IMR-90 (cell line): ENCODE measurements around the gene RAPGEF1. TPM values are rescaled to one million over a fixed set of nuclear protein-coding genes. Genes with fewer than 3 reads are reported as not detected.

Source experiments
- ATAC-seq: fragments of 200-7000 bp; cut with Tn5 transposase; 2 replicates; pipeline ENCODE4 v1.9.1; 2020; ENCODE audit warnings: low read depth, mild to moderate bottlenecking, moderate library complexity
- BruUV-seq: library from RNA; stranded (reverse); fragments of 400-500 nt; replicated peaks from 2 replicates; lab custom pipeline; 2021; lab: Mats Ljungman, UMichigan
- CTCF ChIA-PET: fragments of 300-600 bp; formaldehyde crosslinking; extraction: SDS; loops from one replicate; lab custom pipeline; 2021; ENCODE audit warnings: antibody characterized with exemption; lab: Yijun Ruan, JAX
- POLR2A ChIA-PET: fragments of 300-600 bp; sonication (Branson Sonifier 250); formaldehyde crosslinking; loops from one replicate; lab custom pipeline; 2022; ENCODE audit warnings: antibody characterized with exemption; ENCODE audit not compliant: unreplicated experiment; lab: Charles Lee
- DNase-seq: peaks from one replicate; pipeline ENCODE4 v3.0.0; 2013
- H2AFZ ChIP-seq: replicated peaks from 2 replicates; pipeline ENCODE3; 2013; ENCODE audit warnings: low read length, mild to moderate bottlenecking; ENCODE audit not compliant: poor library complexity
- H2AK5ac ChIP-seq: 2 replicates; pipeline ENCODE4 v1.6.1; 2013; ENCODE audit warnings: low read depth, low read length, inconsistent platforms
- H2AK9ac ChIP-seq: replicated peaks from 2 replicates; pipeline ENCODE3; 2013; ENCODE audit warnings: mild to moderate bottlenecking, low read depth, low read length, moderate library complexity; ENCODE audit not compliant: poor library complexity
- H2BK120ac ChIP-seq: 2 replicates; pipeline ENCODE4 v1.6.1; 2013; ENCODE audit warnings: low read depth, low read length, inconsistent platforms
- H2BK15ac ChIP-seq: 3 replicates; pipeline ENCODE4 v1.6.1; 2013; ENCODE audit warnings: low read depth, low read length, inconsistent platforms
- H2BK20ac ChIP-seq: 2 replicates; pipeline ENCODE4 v1.6.1; 2013; ENCODE audit warnings: low read depth, mild to moderate bottlenecking, inconsistent platforms, low read length, moderate library complexity
- H2BK5ac ChIP-seq: 2 replicates; pipeline ENCODE4 v1.6.1; 2013; ENCODE audit warnings: mild to moderate bottlenecking, low read depth, low read length, inconsistent platforms; ENCODE audit not compliant: poor library complexity, severe bottlenecking
- H3K14ac ChIP-seq: replicated peaks from 2 replicates; pipeline ENCODE4 v1.6.1; 2013; ENCODE audit warnings: low read depth, low read length, inconsistent platforms
- H3K18ac ChIP-seq: 2 replicates; pipeline ENCODE4 v1.6.1; 2013; ENCODE audit warnings: low read depth, low read length, control low read depth
- H3K23ac ChIP-seq: 2 replicates; pipeline ENCODE4 v1.6.1; 2013; ENCODE audit warnings: low read depth, low read length, inconsistent platforms
- H3K27ac ChIP-seq: 2 replicates; pipeline ENCODE4 v1.5.1; 2013; ENCODE audit warnings: mild to moderate bottlenecking, control low read depth, low read length; ENCODE audit not compliant: insufficient read depth
- H3K27me3 ChIP-seq: 2 replicates; pipeline ENCODE4 v1.6.1; 2013; ENCODE audit warnings: low read length; ENCODE audit not compliant: control insufficient read depth, insufficient read depth
- H3K36me3 ChIP-seq: 2 replicates; pipeline ENCODE4 v1.6.1; 2013; ENCODE audit warnings: low read length, mixed read lengths; ENCODE audit not compliant: control insufficient read depth, insufficient read depth
- H3K4ac ChIP-seq: 2 replicates; pipeline ENCODE4 v1.6.1; 2013; ENCODE audit warnings: low read depth, low read length, inconsistent platforms
- H3K4me1 ChIP-seq: 2 replicates; pipeline ENCODE4 v1.6.1; 2013; ENCODE audit warnings: low read length, mixed read lengths; ENCODE audit not compliant: control insufficient read depth, insufficient read depth
- H3K4me2 ChIP-seq: 2 replicates; pipeline ENCODE4 v1.6.1; 2013; ENCODE audit warnings: low read depth, mild to moderate bottlenecking, control low read depth, low read length, moderate library complexity
- H3K4me3 ChIP-seq: 2 replicates; pipeline ENCODE4 v1.5.1; 2013; ENCODE audit warnings: low read depth, mild to moderate bottlenecking, control low read depth, low read length, moderate library complexity; ENCODE audit not compliant: insufficient read depth
- H3K56ac ChIP-seq: 2 replicates; pipeline ENCODE4 v1.6.1; 2013; ENCODE audit warnings: low read length, inconsistent platforms; ENCODE audit not compliant: insufficient read depth; ENCODE audit errors: extremely low read depth
- H3K79me1 ChIP-seq, 2 experiments: 2 replicates each; pipeline ENCODE4 v1.6.1; 2013; ENCODE audit warnings: low read length in 2 of 2, inconsistent platforms in 1 of 2, low read depth in 1 of 2
- H3K9ac ChIP-seq: 2 replicates; pipeline ENCODE4 v1.6.1; 2013; ENCODE audit warnings: low read depth, low read length, control low read depth
- H3K9me1 ChIP-seq: 2 replicates; pipeline ENCODE4 v1.6.1; 2013; ENCODE audit warnings: low read length, inconsistent platforms; ENCODE audit not compliant: insufficient read depth
- H3K9me3 ChIP-seq: 2 replicates; pipeline ENCODE4 v1.6.1; 2013; ENCODE audit warnings: low read length; ENCODE audit not compliant: control insufficient read depth, insufficient read depth
- H4K20me1 ChIP-seq: 2 replicates; pipeline ENCODE4 v1.6.1; 2013; ENCODE audit warnings: low read length, inconsistent platforms; ENCODE audit not compliant: insufficient read depth
- H4K5ac ChIP-seq: 2 replicates; pipeline ENCODE4 v1.6.1; 2013; ENCODE audit warnings: mild to moderate bottlenecking, low read depth, low read length, control low read depth
- H4K8ac ChIP-seq, 2 experiments: 2 replicates each; pipeline ENCODE4 v1.6.1; 2013; ENCODE audit warnings: low read depth in 2 of 2, low read length in 2 of 2, control low read depth in 1 of 2, inconsistent platforms in 1 of 2
- H4K91ac ChIP-seq: 2 replicates; pipeline ENCODE4 v1.6.1; 2013; ENCODE audit warnings: low read depth, low read length, inconsistent platforms; ENCODE audit not compliant: insufficient read depth
- CEBPB ChIP-seq: IDR thresholded peaks from 2 replicates; pipeline ENCODE4 v1.6.1; 2012; ENCODE audit warnings: low read depth, low read length, improper control_type of control experiment
- CHD1 ChIP-seq: IDR thresholded peaks from 2 replicates; pipeline ENCODE4 v1.6.1; 2012; ENCODE audit warnings: low read depth, low read length, improper control_type of control experiment
- NFE2L2 ChIP-seq: fragments of 150-350 bp; IDR thresholded peaks from 2 replicates; pipeline ENCODE4 v1.6.1; 2016; ENCODE audit warnings: low read depth, mild to moderate bottlenecking, low read length
- RFX5 ChIP-seq: IDR thresholded peaks from 2 replicates; pipeline ENCODE4 v1.8.0; 2012; ENCODE audit warnings: low read depth, mild to moderate bottlenecking, low read length, moderate library complexity
- USF2 ChIP-seq: fragments of 150-350 bp; IDR thresholded peaks from 2 replicates; pipeline ENCODE4 v1.6.1; 2017; ENCODE audit warnings: mild to moderate bottlenecking, antibody characterized with exemption, low read length, low read depth
- WGBS, 2 experiments: methylation state at CpG; one replicate each; pipeline versions ENCODE4 v1.1.5 to v1.1.7; 2013; ENCODE audit warnings: missing lambda C conversion rate in 2 of 2; ENCODE audit not compliant: insufficient read length in 1 of 2; ENCODE audit errors: extremely low coverage in 2 of 2; 5-methylcytosine and 5-hydroxymethylcytosine counted together
- dilution Hi-C: fragments of 300-500 bp; cut with HindIII; formaldehyde crosslinking; loops from one replicate; pipeline ENCODE4 v1.14.3; 2018; ENCODE audit warnings: low sequenced_read_pairs; ENCODE audit not compliant: unreplicated experiment
- in situ Hi-C: fragments of 300-500 bp; cut with MboI; formaldehyde crosslinking; loops from 3 replicates; pipeline ENCODE4 v1.14.3; 2019; ENCODE audit warnings: low sequenced_read_pairs, inconsistent platforms, mixed read lengths
- intact Hi-C: fragments of 100-400 bp; cut with micrococcal nuclease; formaldehyde crosslinking; loops from 2 replicates; pipeline ENCODE4 v1.10.0; 2022
- polyA plus RNA-seq, 3 experiments: library from polyadenylated mRNA; depleted of rRNA; stranded (reverse); fragments of >200 nt; gene quantifications; 2 replicates each; pipeline ENCODE4 v1.2.3, GENCODE V29; 2012; ENCODE audit warnings: low replicate concordance in 1 of 3
- total RNA-seq: library from RNA; depleted of rRNA; stranded (reverse); fragments of >200 nt; gene quantifications from 2 replicates; pipeline ENCODE4 v1.2.3, GENCODE V29; 2012

The RAPGEF1 gene
- total and polyA plus RNA-seq, 2 of the 4 experiments (the other 2 are of a cell fraction) = 13.1 to 22.3 TPM

GRCh38 chr9:131744171-131744719, 4.4 kb upstream of the RAPGEF1 start:
- H4K20me1 ChIP-seq = 0 out of 2 replicates have a peak, but pooled peaks cover under 1% of the 10 kb centered on the region
- dilution Hi-C loops = no loop called here
- POLR2A ChIA-PET = no interaction called here

More at GRCh38 chr9:131744171-131744719, 4.4 kb upstream of the RAPGEF1 start:
- H2BK120ac ChIP-seq = no peak overlapping the region
- H3K27me3 ChIP-seq = no peaks in the 10 kb centered on the region
- H3K4ac ChIP-seq = no peak overlapping the region
- H3K14ac ChIP-seq = no peak overlapping the region
- no CpG with 5 or more reads among the region's 9 CpGs for WGBS, 2 experiments
- no peaks in the 10 kb centered on the region for H3K9me3 ChIP-seq
- no peak overlapping the region for H3K27ac ChIP-seq
- intact Hi-C loops = no loop called here
- no peak overlapping the region for H3K23ac ChIP-seq
- H2BK5ac ChIP-seq = no peak overlapping the region
- no TSS peak for BruUV-seq
- H2AFZ ChIP-seq = no peak overlapping the region
- H3K18ac ChIP-seq = no peak overlapping the region
- H4K5ac ChIP-seq = no peak overlapping the region
- H3K4me2 ChIP-seq = no peak overlapping the region
- DNase-seq (peak; percentile 37), ATAC-seq (no peak)
- TF ChIP-seq RFX5 = no peak
- TF ChIP-seq USF2 = 0 out of 2 replicates have a peak, but pooled peaks have one; percentile 35
- TF ChIP-seq CHD1 = no peak
- peak; percentile 48 for TF ChIP-seq CEBPB
- no peak for TF ChIP-seq NFE2L2
- no peak overlapping the region for H2AK9ac ChIP-seq
- in situ Hi-C loops = loop anchor here (5.0 to 10.0 kb wide), 2 partner anchors 152 to 239 kb away; partner anchors contain the start of gene POMT1
- H4K91ac ChIP-seq = no peak overlapping the region
- CTCF ChIA-PET = interaction anchor here (0.6 kb wide), 1 partner anchor 130 kb away, joined by 4 read pairs; no protein-coding TSS in a partner anchor
- no peak overlapping the region for H2BK15ac ChIP-seq
- H3K36me3 ChIP-seq = no peaks in the 10 kb centered on the region
- no peak overlapping the region for H3K4me3 ChIP-seq
- H3K56ac ChIP-seq = no peak overlapping the region
- H4K8ac ChIP-seq = no peak overlapping the region
- no peak overlapping the region for H2BK20ac ChIP-seq
- no peaks in the 10 kb centered on the region for H3K9me1 ChIP-seq
- no peak overlapping the region for H2AK5ac ChIP-seq
- peaks cover under 1% of the 10 kb centered on the region in 2 experiments; a peak in 2 of 4 replicates for H3K79me1 ChIP-seq
- no peak overlapping the region for H3K9ac ChIP-seq
- no peaks in the 10 kb centered on the region for H3K4me1 ChIP-seq
